ENCODE measurements around the gene NDUFS2.
A peak's percentile ranks its signal among the peaks of the same experiment; 100 is the strongest.

NDUFS2 gene

DNA sequence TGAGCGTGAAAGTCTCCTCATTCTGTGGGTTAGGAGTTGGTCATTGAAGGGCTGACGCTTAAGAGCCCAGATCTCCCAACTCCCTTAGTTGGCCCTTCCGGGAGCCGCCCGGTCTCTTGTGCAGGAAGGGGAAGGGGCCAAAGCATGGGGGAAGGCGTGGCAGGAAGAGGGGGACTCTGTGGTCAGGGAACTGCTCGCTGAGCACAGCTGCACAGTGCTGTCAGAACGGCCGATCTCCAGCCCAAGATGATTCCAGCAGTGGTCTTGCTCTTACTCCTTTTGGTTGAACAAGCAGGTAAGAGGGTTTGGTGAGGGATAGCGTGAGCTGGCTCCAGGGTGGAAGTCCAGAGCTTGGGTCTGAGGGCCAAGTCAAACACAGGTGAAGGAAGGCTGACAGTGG is 12.9 kb downstream of the NDUFS2 start, which contains the start of gene FCER1G:
TSS of gene FCER1G (plus strand) at position 220 of the 400 bp plus-strand sequence. CDS start at position 247, 27 bp downstream.
- no peak within 1 kb of the TSS for H2BK12ac ChIP-seq (ENCODE audit: low read length in 2 of 2)
- 96% methylated on average over 10 of the region's 10 CpGs for WGBS
- H3K36me3 ChIP-seq (ENCODE audit: control insufficient read depth in 1 of 2, insufficient read depth in 2 of 2, low read depth in 1 of 2, low read length in 2 of 2) = peaks cover 46 to 51% of the 10 kb centered on the region in 2 experiments
- H2BK120ac ChIP-seq (ENCODE audit: low read depth, low read length) = no peak within 1 kb of the TSS
- H3K4me1 ChIP-seq (ENCODE audit: control insufficient read depth, insufficient read depth, low read depth, low read length) = peaks cover 3% of the 10 kb centered on the region
- no peak within 1 kb of the TSS for H2BK15ac ChIP-seq (ENCODE audit: low read depth, poor library complexity, severe bottlenecking)
- H3K18ac ChIP-seq (ENCODE audit: low read depth in 1 of 2, low read length in 2 of 2) = no peak within 1 kb of the TSS
- H3K4ac ChIP-seq (ENCODE audit: low read depth in 1 of 2, low read length in 2 of 2) = no peak within 1 kb of the TSS
- DNase-seq = no peak
- H3K23ac ChIP-seq (ENCODE audit: low read length in 2 of 2) = no peak within 1 kb of the TSS
- peaks cover 12% of the 10 kb centered on the region for H3K79me1 ChIP-seq (replicated peaks; ENCODE audit: low read length, poor library complexity, severe bottlenecking)
- no peak within 1 kb of the TSS for H3K14ac ChIP-seq (ENCODE audit: low read length in 2 of 2)
- H3K27me3 ChIP-seq (ENCODE audit: control insufficient read depth in 1 of 2, insufficient read depth in 1 of 2, low read length in 2 of 2) = no peaks in the 10 kb centered on the region
- no peak within 1 kb of the TSS for H2BK5ac ChIP-seq (ENCODE audit: low read depth, low read length, poor library complexity, severe bottlenecking)
- no peak within 1 kb of the TSS for H3K9ac ChIP-seq (ENCODE audit: low read length)
- no peak within 1 kb of the TSS for H4K8ac ChIP-seq (ENCODE audit: low read length)
- no peak within 1 kb of the TSS for H3K4me2 ChIP-seq (ENCODE audit: low read length, poor library complexity, severe bottlenecking)
- no peak within 1 kb of the TSS for H3K4me3 ChIP-seq (ENCODE audit: insufficient read depth in 1 of 2, low read depth in 1 of 2, low read length in 2 of 2)
- H4K91ac ChIP-seq (ENCODE audit: low read length) = peak within 1 kb of the TSS; percentile 15
- no peak within 1 kb of the TSS for H2AK5ac ChIP-seq (ENCODE audit: low read length, severe bottlenecking)
- H3K9me3 ChIP-seq (ENCODE audit: control insufficient read depth, low read length) = no peaks in the 10 kb centered on the region
- no peak within 1 kb of the TSS for H2AFZ ChIP-seq (ENCODE audit: low read depth, low read length)
- no peak within 1 kb of the TSS for H3K27ac ChIP-seq (ENCODE audit: low read length, poor library complexity, severe bottlenecking)

DNA sequence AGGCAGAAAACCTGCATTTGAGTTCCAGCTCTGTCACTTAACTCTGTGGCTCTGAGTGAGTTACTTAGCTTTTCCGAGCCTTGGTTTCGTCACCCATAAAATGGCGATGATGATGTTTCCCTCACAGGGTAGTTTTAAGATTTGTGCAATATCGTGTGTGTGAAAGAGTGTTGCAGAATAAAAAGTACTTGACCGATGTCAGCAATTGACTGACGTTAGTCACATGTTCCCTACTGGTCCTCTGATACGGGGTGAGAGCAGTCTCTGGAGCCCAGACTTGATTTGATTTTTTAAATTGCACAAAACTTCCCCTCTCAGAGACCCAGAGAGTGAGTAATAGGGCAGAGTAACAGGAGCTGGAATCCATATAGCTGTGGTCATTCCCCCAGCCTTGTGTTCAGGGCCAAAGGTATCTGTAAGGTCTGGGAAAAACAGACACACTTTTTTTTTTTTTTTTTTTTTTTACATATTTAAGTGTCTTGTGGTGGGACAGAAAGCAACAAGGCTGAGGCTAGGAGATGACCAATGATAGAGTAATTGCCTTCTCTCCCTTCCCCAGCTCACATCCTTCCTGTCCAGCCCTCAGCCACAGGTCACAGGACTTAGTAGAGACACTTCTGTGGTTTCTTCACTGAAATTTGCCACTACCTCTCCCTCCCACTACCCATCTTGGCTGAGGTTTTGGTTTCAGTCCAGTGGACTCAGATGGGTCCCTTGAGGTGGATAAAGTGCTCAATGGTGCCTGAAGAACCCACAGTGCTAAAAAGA is 15.0 kb downstream of the NDUFS2 start:
- no peak overlapping the region for H2AK5ac ChIP-seq (ENCODE audit: low read length, severe bottlenecking)
- H2BK5ac ChIP-seq (ENCODE audit: low read depth, low read length, poor library complexity, severe bottlenecking) = no peak overlapping the region
- H2BK15ac ChIP-seq (ENCODE audit: low read depth, poor library complexity, severe bottlenecking) = peak overlapping the region; percentile 35
- peak overlapping the region; percentile 24 for H4K8ac ChIP-seq (ENCODE audit: low read length)
- H3K36me3 ChIP-seq (ENCODE audit: control insufficient read depth in 1 of 2, insufficient read depth in 2 of 2, low read depth in 1 of 2, low read length in 2 of 2) = peaks cover 31% of the 10 kb centered on the region in 2 experiments
- H3K9me3 ChIP-seq (ENCODE audit: control insufficient read depth, low read length) = no peaks in the 10 kb centered on the region
- H2BK120ac ChIP-seq (ENCODE audit: low read depth, low read length) = no peak overlapping the region
- H3K4me3 ChIP-seq (ENCODE audit: insufficient read depth in 1 of 2, low read depth in 1 of 2, low read length in 2 of 2) = peak overlapping the region in 1 of 2 experiments; percentile 30
- H3K14ac ChIP-seq (ENCODE audit: low read length in 2 of 2) = no peak overlapping the region
- H4K91ac ChIP-seq (ENCODE audit: low read length) = no peak overlapping the region
- peak overlapping the region; percentile 73 to 80 for H3K18ac ChIP-seq (ENCODE audit: low read depth in 1 of 2, low read length in 2 of 2)
- H3K27me3 ChIP-seq (ENCODE audit: control insufficient read depth in 1 of 2, insufficient read depth in 1 of 2, low read length in 2 of 2) = peaks cover 0 to 1% of the 10 kb centered on the region in 2 experiments
- no peak overlapping the region for H2AFZ ChIP-seq (ENCODE audit: low read depth, low read length)
- no peak overlapping the region for H3K27ac ChIP-seq (ENCODE audit: low read length, poor library complexity, severe bottlenecking)
- no peak overlapping the region for H3K23ac ChIP-seq (ENCODE audit: low read length in 2 of 2)
- peak overlapping the region; percentile 79 for H3K9ac ChIP-seq (ENCODE audit: low read length)
- H3K4me1 ChIP-seq (ENCODE audit: control insufficient read depth, insufficient read depth, low read depth, low read length) = peaks cover 3% of the 10 kb centered on the region
- H3K79me1 ChIP-seq (replicated peaks; ENCODE audit: low read length, poor library complexity, severe bottlenecking) = no peaks in the 10 kb centered on the region
- DNase-seq = peak; percentile 95
- H3K4ac ChIP-seq (ENCODE audit: low read depth in 1 of 2, low read length in 2 of 2) = peak overlapping the region; percentile 18 to 32
- H2BK12ac ChIP-seq (ENCODE audit: low read length in 2 of 2) = peak overlapping the region; percentile 61 to 74
- 69% methylated on average over 7 of the region's 7 CpGs for WGBS
- H3K4me2 ChIP-seq (ENCODE audit: low read length, poor library complexity, severe bottlenecking) = no peak overlapping the region

DNA sequence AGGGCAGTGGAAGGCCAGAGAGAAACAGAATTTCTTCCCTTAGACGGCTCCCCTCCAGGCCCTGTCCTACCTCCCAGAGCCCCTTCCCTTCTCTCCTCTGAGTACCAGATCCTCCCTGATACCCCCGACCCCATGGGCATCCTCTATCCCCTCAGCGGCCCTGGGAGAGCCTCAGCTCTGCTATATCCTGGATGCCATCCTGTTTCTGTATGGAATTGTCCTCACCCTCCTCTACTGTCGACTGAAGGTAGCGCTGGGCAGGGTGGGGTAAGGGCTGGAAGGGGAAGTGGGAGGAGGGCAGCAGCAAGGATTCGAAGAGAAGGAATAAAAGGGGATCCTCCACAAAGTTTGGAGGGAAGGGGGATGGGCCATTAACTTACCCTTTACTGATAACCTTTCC is 15.7 kb downstream of the NDUFS2 start:
- Histone ChIP-seq H3K9ac (ENCODE audit: low read length) (peak overlapping the region; percentile 79), H2BK12ac (ENCODE audit: low read length in 2 of 2) (peak overlapping the region; percentile 29 to 61)

DNA sequence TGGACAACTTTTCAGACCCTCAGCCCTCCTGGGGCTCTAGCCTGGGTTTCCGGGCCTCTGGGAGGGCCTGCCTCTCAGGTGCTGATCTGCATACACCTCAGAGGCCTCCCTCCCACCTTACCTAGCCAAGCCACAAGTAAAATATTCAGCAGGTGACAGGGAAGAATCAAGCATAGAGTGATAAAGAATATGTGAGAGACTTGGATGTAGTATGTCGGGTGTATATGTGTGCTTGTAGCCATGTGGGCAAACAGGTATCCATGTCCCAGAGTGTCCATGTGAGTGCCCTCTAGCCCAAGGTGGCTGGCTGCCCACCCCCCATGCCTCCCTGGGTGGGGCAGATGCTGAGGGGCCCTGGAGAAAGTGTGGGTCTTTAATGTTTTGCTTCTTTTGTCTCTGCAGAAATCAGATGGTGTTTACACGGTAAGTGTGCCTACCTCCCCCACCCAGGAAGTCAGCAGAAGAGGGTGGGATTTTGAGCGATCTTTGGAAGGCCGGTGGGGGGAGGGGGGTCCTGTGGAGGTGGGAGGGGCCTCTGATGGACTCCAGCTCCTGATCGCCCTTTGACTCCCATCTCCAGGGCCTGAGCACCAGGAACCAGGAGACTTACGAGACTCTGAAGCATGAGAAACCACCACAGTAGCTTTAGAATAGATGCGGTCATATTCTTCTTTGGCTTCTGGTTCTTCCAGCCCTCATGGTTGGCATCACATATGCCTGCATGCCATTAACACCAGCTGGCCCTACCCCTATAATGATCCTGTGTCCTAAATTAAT is 16.3 kb downstream of the NDUFS2 start:
- peaks cover 0 to 6% of the 10 kb centered on the region in 2 experiments for H3K27me3 ChIP-seq (ENCODE audit: control insufficient read depth in 1 of 2, insufficient read depth in 1 of 2, low read length in 2 of 2)
- H3K4ac ChIP-seq (ENCODE audit: low read depth in 1 of 2, low read length in 2 of 2) = peak overlapping the region in 1 of 2 experiments; percentile 76
- H2BK120ac ChIP-seq (ENCODE audit: low read depth, low read length) = peak overlapping the region; percentile 67
- no peak overlapping the region for H2AK5ac ChIP-seq (ENCODE audit: low read length, severe bottlenecking)
- H3K14ac ChIP-seq (ENCODE audit: low read length in 2 of 2) = no peak overlapping the region
- peaks cover 17 to 21% of the 10 kb centered on the region in 2 experiments for H3K36me3 ChIP-seq (ENCODE audit: control insufficient read depth in 1 of 2, insufficient read depth in 2 of 2, low read depth in 1 of 2, low read length in 2 of 2)
- H3K4me2 ChIP-seq (ENCODE audit: low read length, poor library complexity, severe bottlenecking) = no peak overlapping the region
- no peak overlapping the region for H2AFZ ChIP-seq (ENCODE audit: low read depth, low read length)
- peak overlapping the region in 1 of 2 experiments; percentile 83 for H3K23ac ChIP-seq (ENCODE audit: low read length in 2 of 2)
- no peak overlapping the region for H2BK5ac ChIP-seq (ENCODE audit: low read depth, low read length, poor library complexity, severe bottlenecking)
- peaks cover 3% of the 10 kb centered on the region for H3K4me1 ChIP-seq (ENCODE audit: control insufficient read depth, insufficient read depth, low read depth, low read length)
- no peak for DNase-seq
- peak overlapping the region in 1 of 2 experiments; percentile 28 for H2BK12ac ChIP-seq (ENCODE audit: low read length in 2 of 2)
- peak overlapping the region in 1 of 2 experiments; percentile 7 for H3K18ac ChIP-seq (ENCODE audit: low read depth in 1 of 2, low read length in 2 of 2)
- H4K91ac ChIP-seq (ENCODE audit: low read length) = peak overlapping the region; percentile 47
- H3K9me3 ChIP-seq (ENCODE audit: control insufficient read depth, low read length) = no peaks in the 10 kb centered on the region
- no peak overlapping the region for H3K27ac ChIP-seq (ENCODE audit: low read length, poor library complexity, severe bottlenecking)
- no peak overlapping the region for H2BK15ac ChIP-seq (ENCODE audit: low read depth, poor library complexity, severe bottlenecking)
- WGBS = 78% methylated on average over 8 of the region's 8 CpGs
- H3K79me1 ChIP-seq (replicated peaks; ENCODE audit: low read length, poor library complexity, severe bottlenecking) = no peaks in the 10 kb centered on the region
- H3K4me3 ChIP-seq (ENCODE audit: insufficient read depth in 1 of 2, low read depth in 1 of 2, low read length in 2 of 2) = no peak overlapping the region
- H3K9ac ChIP-seq (ENCODE audit: low read length) = no peak overlapping the region
- H4K8ac ChIP-seq (ENCODE audit: low read length) = no peak overlapping the region

More for the DNA sequence above, 15.7 kb downstream of the NDUFS2 start:
- WGBS = 60% methylated on average over 1 of the region's 6 CpGs
- H3K36me3 ChIP-seq (ENCODE audit: control insufficient read depth in 1 of 2, insufficient read depth in 2 of 2, low read depth in 1 of 2, low read length in 2 of 2) = peaks cover 24 to 26% of the 10 kb centered on the region in 2 experiments
- H3K4ac ChIP-seq (ENCODE audit: low read depth in 1 of 2, low read length in 2 of 2) = peak overlapping the region; percentile 18 to 24
- H3K27me3 ChIP-seq (ENCODE audit: control insufficient read depth in 1 of 2, insufficient read depth in 1 of 2, low read length in 2 of 2) = peaks cover 0 to 6% of the 10 kb centered on the region in 2 experiments
- DNase-seq = no peak
- H3K4me3 ChIP-seq (ENCODE audit: insufficient read depth in 1 of 2, low read depth in 1 of 2, low read length in 2 of 2) = no peak overlapping the region
- peak overlapping the region; percentile 73 to 80 for H3K18ac ChIP-seq (ENCODE audit: low read depth in 1 of 2, low read length in 2 of 2)
- no peak overlapping the region for H2AK5ac ChIP-seq (ENCODE audit: low read length, severe bottlenecking)
- peak overlapping the region; percentile 67 for H2BK120ac ChIP-seq (ENCODE audit: low read depth, low read length)
- peak overlapping the region; percentile 24 for H4K8ac ChIP-seq (ENCODE audit: low read length)
- H2AFZ ChIP-seq (ENCODE audit: low read depth, low read length) = peak overlapping the region; percentile 10
- H3K23ac ChIP-seq (ENCODE audit: low read length in 2 of 2) = no peak overlapping the region
- no peak overlapping the region for H2BK5ac ChIP-seq (ENCODE audit: low read depth, low read length, poor library complexity, severe bottlenecking)
- peak overlapping the region; percentile 97 for H2BK15ac ChIP-seq (ENCODE audit: low read depth, poor library complexity, severe bottlenecking)
- no peak overlapping the region for H3K4me2 ChIP-seq (ENCODE audit: low read length, poor library complexity, severe bottlenecking)
- H3K14ac ChIP-seq (ENCODE audit: low read length in 2 of 2) = no peak overlapping the region
- H3K79me1 ChIP-seq (replicated peaks; ENCODE audit: low read length, poor library complexity, severe bottlenecking) = no peaks in the 10 kb centered on the region
- H3K9me3 ChIP-seq (ENCODE audit: control insufficient read depth, low read length) = no peaks in the 10 kb centered on the region
- peaks cover 3% of the 10 kb centered on the region for H3K4me1 ChIP-seq (ENCODE audit: control insufficient read depth, insufficient read depth, low read depth, low read length)
- peak overlapping the region; percentile 43 for H4K91ac ChIP-seq (ENCODE audit: low read length)
- no peak overlapping the region for H3K27ac ChIP-seq (ENCODE audit: low read length, poor library complexity, severe bottlenecking)
